ENCODE results near the gene PEAR1. TPM values are rescaled to one million over a fixed set of nuclear protein-coding genes. Genes with fewer than 3 reads are reported as not detected.

PEAR1 gene
- total RNA-seq, 1 experiment from 2014 or later, result 9.8 TPM

DNA sequence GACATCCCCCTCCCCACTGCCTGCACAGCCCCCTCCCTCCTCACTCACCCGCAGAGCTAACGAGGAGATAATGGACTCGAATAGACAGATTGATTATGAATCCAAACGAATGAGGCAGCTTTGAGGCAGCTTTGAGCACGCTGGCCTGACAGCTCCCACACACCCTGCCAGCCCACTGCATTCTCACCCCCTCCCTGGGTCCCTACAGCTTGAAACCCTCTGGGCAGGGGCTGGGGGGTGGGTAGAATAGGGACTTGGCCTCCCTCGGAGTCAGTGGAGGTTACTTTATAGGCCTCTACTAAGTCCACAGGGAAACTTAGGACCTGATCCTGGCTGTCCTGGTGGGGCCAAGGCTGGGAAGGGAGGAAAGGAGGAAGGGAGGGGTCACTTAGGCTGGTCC, 30.9 kb upstream of the PEAR1 start:
- Histone ChIP-seq H4K20me1 (ENCODE audit: insufficient read depth) (no peaks in the 10 kb centered on the region), H3K4me3 (no peak overlapping the region), H3K27me3 (ENCODE audit: insufficient read depth, low read depth) (peaks cover 47% of the 10 kb centered on the region), H3K9me2 (ENCODE audit: insufficient read depth) (no peaks in the 10 kb centered on the region), H3K27ac (no peak overlapping the region), H3F3A (ENCODE audit: insufficient read depth, low read depth) (no peaks in the 10 kb centered on the region), H3K36me3 (ENCODE audit: low read depth) (no peaks in the 10 kb centered on the region), H3K4me2 (no peak overlapping the region), H2AFZ (no peak overlapping the region), H3K4me1 (replicated peaks; ENCODE audit: insufficient read depth) (peaks cover 12% of the 10 kb centered on the region), H3K9me3 (ENCODE audit: insufficient read depth, low read depth) (no peaks in the 10 kb centered on the region), H3K79me2 (ENCODE audit: low read depth) (no peaks in the 10 kb centered on the region)
- no peak for DNase-seq
- TF ChIP-seq EZH2 (IDR thresholded peaks at IDR 0.05; ENCODE audit: low read depth) (no peak), CTCF (conservative IDR thresholded peaks at IDR 0.05) (no peak)
- POLR2A ChIA-PET (ENCODE audit: unreplicated experiment), result no interaction called here
- CTCF ChIA-PET, result interaction anchor here (0.6 to 1.1 kb wide), 3 partner anchors 14 to 71 kb away, joined by 4 to 9 read pairs (median 9); no protein-coding TSS in a partner anchor
- BruUV-seq (replicated peaks), result no TSS peak
- intact Hi-C loops (cut with micrococcal nuclease; ENCODE audit: unreplicated experiment), result no loop called here

- Histone ChIP-seq H4K20me1 (ENCODE audit: insufficient read depth) (no peaks in the 10 kb centered on the region), H2AFZ (no peak overlapping the region), H3K4me2 (no peak overlapping the region), H3K27me3 (ENCODE audit: insufficient read depth, low read depth) (peaks cover 42% of the 10 kb centered on the region), H3K79me2 (ENCODE audit: low read depth) (no peaks in the 10 kb centered on the region), H3K9me3 (ENCODE audit: insufficient read depth, low read depth) (no peaks in the 10 kb centered on the region), H3K9me2 (ENCODE audit: insufficient read depth) (no peaks in the 10 kb centered on the region), H3K36me3 (ENCODE audit: low read depth) (no peaks in the 10 kb centered on the region), H3K27ac (no peak overlapping the region), H3K4me3 (no peak overlapping the region), H3K4me1 (replicated peaks; ENCODE audit: insufficient read depth) (peaks cover 12% of the 10 kb centered on the region), H3F3A (ENCODE audit: insufficient read depth, low read depth) (no peaks in the 10 kb centered on the region)
- ChIA-PET CTCF (interaction anchor here (0.6 kb wide), 1 partner anchor 15 kb away, joined by 9 read pairs; no protein-coding TSS in a partner anchor), POLR2A (ENCODE audit: unreplicated experiment) (no interaction called here)
- BruUV-seq (replicated peaks), result no TSS peak
- DNase-seq, result no peak
- no peak for TF ChIP-seq EZH2 (IDR thresholded peaks at IDR 0.05; ENCODE audit: low read depth)
- TF ChIP-seq CTCF (conservative IDR thresholded peaks at IDR 0.05), result no peak
- intact Hi-C loops (cut with micrococcal nuclease; ENCODE audit: unreplicated experiment), result no loop called here
These were observed 30.4 kb upstream of the PEAR1 start for GRCh38 chr1:156862997-156863599.

DNA sequence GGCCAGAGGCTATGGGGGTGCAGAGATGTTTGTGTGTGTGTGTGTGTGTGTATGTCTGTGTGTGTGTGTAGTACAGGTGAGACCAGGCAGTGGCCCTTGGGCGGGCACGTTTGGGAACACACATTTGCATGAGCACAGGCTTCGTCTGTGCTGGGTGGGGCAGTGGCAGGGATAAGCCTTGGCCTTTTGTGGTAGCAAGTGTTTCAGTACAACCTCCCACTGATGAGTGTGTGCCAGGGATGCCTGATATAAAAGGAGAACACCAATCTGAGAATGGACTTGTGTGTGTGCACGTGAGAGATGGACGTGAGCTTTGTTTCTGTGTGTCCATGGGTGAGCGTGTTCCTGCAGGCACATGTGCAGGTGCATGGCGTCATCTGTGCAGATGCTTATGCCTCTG, 29.9 kb upstream of the PEAR1 start:
- ChIA-PET POLR2A (ENCODE audit: unreplicated experiment) (interaction anchor here (0.6 kb wide), 1 partner anchor 35 kb away, joined by 3 read pairs; no protein-coding TSS in a partner anchor), CTCF (no interaction called here)
- TF ChIP-seq CTCF (conservative IDR thresholded peaks at IDR 0.05) (no peak), EZH2 (IDR thresholded peaks at IDR 0.05; ENCODE audit: low read depth) (no peak)
- intact Hi-C loops (cut with micrococcal nuclease; ENCODE audit: unreplicated experiment), result no loop called here
- DNase-seq, result no peak
- H3K79me2 ChIP-seq (ENCODE audit: low read depth), result no peaks in the 10 kb centered on the region
- H3K27me3 ChIP-seq (ENCODE audit: insufficient read depth, low read depth), result peaks cover 36% of the 10 kb centered on the region
- H2AFZ ChIP-seq, result no peak overlapping the region
- no peak overlapping the region for H3K27ac ChIP-seq
- H4K20me1 ChIP-seq (ENCODE audit: insufficient read depth), result no peaks in the 10 kb centered on the region
- H3K9me3 ChIP-seq (ENCODE audit: insufficient read depth, low read depth), result no peaks in the 10 kb centered on the region
- BruUV-seq (replicated peaks), result no TSS peak
- H3K4me2 ChIP-seq, result no peak overlapping the region
- H3K4me1 ChIP-seq (replicated peaks; ENCODE audit: insufficient read depth), result peaks cover 12% of the 10 kb centered on the region
- no peaks in the 10 kb centered on the region for H3F3A ChIP-seq (ENCODE audit: insufficient read depth, low read depth)
- H3K36me3 ChIP-seq (ENCODE audit: low read depth), result no peaks in the 10 kb centered on the region
- H3K4me3 ChIP-seq, result no peak overlapping the region
- no peaks in the 10 kb centered on the region for H3K9me2 ChIP-seq (ENCODE audit: insufficient read depth)
